Suprapubic skin (tissue), 4 donors: Measurements from ENCODE around the gene ARFGAP1. TPM values are rescaled to one million over a fixed set of nuclear protein-coding genes. Genes with fewer than 3 reads are reported as not detected.

Experiments used
- DNase-seq, 2 donors: peaks; one replicate each; pipeline ENCODE4 v3.0.0-alpha.2; 2019; ENCODE audit warnings: low spot score in 2 of 2
- H3K27ac ChIP-seq: fragments of 200-600 bp; sonication (generic); one replicate; pipeline ENCODE4 v1.5.1; 2019
- H3K27me3 ChIP-seq: fragments of 200-600 bp; sonication (generic); one replicate; pipeline ENCODE4 v1.5.1; 2019
- H3K36me3 ChIP-seq: fragments of 200-600 bp; sonication (generic); one replicate; pipeline ENCODE4 v1.5.1; 2019
- H3K4me1 ChIP-seq: fragments of 200-600 bp; sonication (generic); one replicate; pipeline ENCODE4 v1.5.1; 2019
- H3K4me3 ChIP-seq: fragments of 200-600 bp; sonication (generic); one replicate; pipeline ENCODE4 v1.5.1; 2019; ENCODE audit warnings: mild to moderate bottlenecking
- H3K9me3 ChIP-seq: fragments of 200-600 bp; sonication (generic); one replicate; pipeline ENCODE4 v1.5.1; 2019
- CTCF ChIP-seq, 2 donors: fragments of 200-600 bp in 1 of 2; fragments of 450-650 bp in 1 of 2; sonication (generic) in 1 of 2; IDR thresholded peaks; one replicate each; pipeline ENCODE4 v1.5.1; 2016 to 2019; ENCODE audit warnings: antibody characterized with exemption in 2 of 2, mild to moderate bottlenecking in 1 of 2, moderate library complexity in 1 of 2
- EP300 ChIP-seq: sonication (generic); formaldehyde crosslinking; IDR thresholded peaks from one replicate; pipeline ENCODE4 v1.6.1; 2017; ENCODE audit warnings: antibody characterized with exemption
- POLR2A ChIP-seq, 2 donors: fragments of 450-650 bp; IDR thresholded peaks; one replicate each; pipeline ENCODE4 v1.6.1; 2017; ENCODE audit warnings: antibody characterized with exemption in 2 of 2, mild to moderate bottlenecking in 2 of 2, moderate library complexity in 2 of 2
- POLR2AphosphoS5 ChIP-seq, 3 donors: sonication (generic); formaldehyde crosslinking; IDR thresholded peaks; one replicate each; pipeline ENCODE4 v1.6.1; 2017; ENCODE audit warnings: antibody characterized with exemption in 3 of 3
- WGBS: methylation state at CpG from one replicate; pipeline ENCODE4 v1.1.5; 2018; 5-methylcytosine and 5-hydroxymethylcytosine counted together
- total RNA-seq, 4 donors: library from RNA; depleted of rRNA; stranded (reverse); fragments of >200 nt; gene quantifications; one replicate each; pipeline ENCODE4 v1.1.0, GENCODE V29; 2016

ARFGAP1 gene
- total RNA-seq, 4 donors from 2014 or later, result 38.6 to 84.9 (median 43.4) TPM

GRCh38 chr20:63256954-63257353, 15.7 kb upstream of the ARFGAP1 start:
- Histone ChIP-seq H3K4me1 (peaks cover 28% of the 10 kb centered on the region), H3K4me3 (no peak overlapping the region), H3K9me3 (no peaks in the 10 kb centered on the region), H3K36me3 (no peaks in the 10 kb centered on the region), H3K27ac (no peak overlapping the region), H3K27me3 (peaks cover 90% of the 10 kb centered on the region)
- 90% methylated on average over 4 of the region's 4 CpGs for WGBS
- TF ChIP-seq POLR2AphosphoS5 (IDR thresholded peaks at IDR 0.05), result no peak
- TF ChIP-seq CTCF (IDR thresholded peaks at IDR 0.05), result no peak
- no peak for TF ChIP-seq EP300
- no peak for TF ChIP-seq POLR2A (IDR thresholded peaks at IDR 0.05)
- DNase-seq, result no peak

GRCh38 chr20:63257629-63258028, 15.0 kb upstream of the ARFGAP1 start:
- Histone ChIP-seq H3K36me3 (no peaks in the 10 kb centered on the region), H3K4me3 (no peak overlapping the region), H3K27ac (no peak overlapping the region), H3K27me3 (peaks cover 90% of the 10 kb centered on the region), H3K9me3 (no peaks in the 10 kb centered on the region), H3K4me1 (peaks cover 28% of the 10 kb centered on the region)
- TF ChIP-seq POLR2A (IDR thresholded peaks at IDR 0.05) (no peak), EP300 (no peak), CTCF (IDR thresholded peaks at IDR 0.05) (no peak), POLR2AphosphoS5 (IDR thresholded peaks at IDR 0.05) (no peak)
- DNase-seq, result no peak
- 83% methylated on average over 13 of the region's 13 CpGs for WGBS

GRCh38 chr20:63258781-63259180, 13.8 kb upstream of the ARFGAP1 start:
- 5% methylated on average over 5 of the region's 8 CpGs for WGBS
- Histone ChIP-seq H3K4me1 (peaks cover 20% of the 10 kb centered on the region), H3K27me3 (peaks cover 90% of the 10 kb centered on the region), H3K36me3 (no peaks in the 10 kb centered on the region), H3K27ac (no peak overlapping the region), H3K4me3 (no peak overlapping the region), H3K9me3 (no peaks in the 10 kb centered on the region)
- DNase-seq, result no peak
- TF ChIP-seq EP300 (no peak), POLR2AphosphoS5 (IDR thresholded peaks at IDR 0.05) (no peak), CTCF (IDR thresholded peaks at IDR 0.05) (no peak), POLR2A (IDR thresholded peaks at IDR 0.05) (no peak)

- H3K9me3 ChIP-seq, result no peaks in the 10 kb centered on the region
- peaks cover 10% of the 10 kb centered on the region for H3K4me1 ChIP-seq
- no peak for DNase-seq
- H3K27me3 ChIP-seq, result peaks cover 90% of the 10 kb centered on the region
- no peak for TF ChIP-seq POLR2AphosphoS5 (IDR thresholded peaks at IDR 0.05)
- H3K4me3 ChIP-seq, result no peak overlapping the region
- no peaks in the 10 kb centered on the region for H3K36me3 ChIP-seq
- H3K27ac ChIP-seq, result no peak overlapping the region
- WGBS, result 89% methylated on average over 8 of the region's 25 CpGs
These were observed 12.7 kb upstream of the ARFGAP1 start for GRCh38 chr20:63259734-63260460.

GRCh38 chr20:63260521-63260920, 12.1 kb upstream of the ARFGAP1 start:
- H3K27ac ChIP-seq, result no peak overlapping the region
- H3K9me3 ChIP-seq, result no peaks in the 10 kb centered on the region
- DNase-seq, result no peak
- WGBS, result 100% methylated on average over 1 of the region's 15 CpGs
- H3K27me3 ChIP-seq, result peaks cover 89% of the 10 kb centered on the region
- TF ChIP-seq CTCF (IDR thresholded peaks at IDR 0.05) (no peak), EP300 (no peak), POLR2AphosphoS5 (IDR thresholded peaks at IDR 0.05) (no peak), POLR2A (IDR thresholded peaks at IDR 0.05) (no peak)
- no peak overlapping the region for H3K4me3 ChIP-seq
- H3K4me1 ChIP-seq, result peaks cover 10% of the 10 kb centered on the region
- H3K36me3 ChIP-seq, result no peaks in the 10 kb centered on the region
